A549 treated with RU486 at 1 μM for 4 hours (cell line): ENCODE data around the gene GAST. TPM values are rescaled to one million over a fixed set of nuclear protein-coding genes. Genes with fewer than 3 reads are reported as not detected.

Experiments used
- total RNA-seq: library from RNA; stranded (reverse); fragments of 200-300 nt; extraction: Qiagen RNA extraction; gene quantifications from 5 replicates; pipeline ENCODE4 v1.2.3, GENCODE V29; 2022; ENCODE audit warnings: low read depth

Gene GAST
- total RNA-seq, result 0.57 TPM in 1 of 5 replicates, not detected in the others

GRCh38 chr17:41711669-41712400 lies at the start of gene GAST:
Gene GAST (plus strand): TSS chr17:41712331. CDS start chr17:41715437, 3,106 bp downstream.

GRCh38 chr17:41688641-41689496 lies 23.3 kb upstream of the GAST start, which contains the start of gene EIF1:
Gene EIF1 (plus strand): TSS chr17:41688885. CDS start chr17:41689039, 154 bp downstream.

GRCh38 chr17:41734139-41734948 lies 22.2 kb downstream of the GAST start, which contains the start of gene HAP1:
Gene HAP1 (minus strand): TSS chr17:41734643. CDS start chr17:41734634, 9 bp downstream.

Other genes with a start within 250 kb of the GAST start
- gene KRT32, start 244.9 kb upstream of the GAST start, total RNA-seq, result not detected in 5 replicates
- not detected in 5 replicates for gene KRT35, start 231.2 kb upstream of the GAST start, total RNA-seq
- not detected in 5 replicates for gene KRT36, start 222.4 kb upstream of the GAST start, total RNA-seq
- gene KRT13, start 206.7 kb upstream of the GAST start, total RNA-seq, result 0.18 to 0.48 TPM (median 0.23 TPM) in 5 replicates
- 3.3 to 5.3 TPM (median 4.1 TPM) in 5 replicates for gene KRT15, start 193.4 kb upstream of the GAST start, total RNA-seq
- gene KRT19, start 184.0 kb upstream of the GAST start, total RNA-seq, result 41.7 to 61.8 TPM (median 53.4 TPM) in 5 replicates
- not detected in 5 replicates for gene KRT9, start 140.3 kb upstream of the GAST start, total RNA-seq
- gene KRT14, start 125.4 kb upstream of the GAST start, total RNA-seq, result 0.09 TPM in 1 of 5 replicates, not detected in the others
- gene KRT16, start 99.6 kb upstream of the GAST start, total RNA-seq, result 0.27 to 1.1 TPM (median 0.66 TPM) in 5 replicates
- 0.54 to 0.96 TPM (median 0.90 TPM) in 5 replicates for gene KRT17, start 87.8 kb upstream of the GAST start, total RNA-seq
- 1,281 to 1,716 TPM (median 1,378 TPM) in 5 replicates for gene EIF1, start 23.4 kb upstream of the GAST start, total RNA-seq
- gene HAP1, start 22.3 kb downstream of the GAST start, total RNA-seq, result 0.69 to 2.9 TPM (median 1.5 TPM) in 5 replicates
- gene JUP, start 74.4 kb downstream of the GAST start, total RNA-seq, result 81.9 to 128 TPM (median 113 TPM) in 5 replicates
- gene P3H4, start 99.6 kb downstream of the GAST start, total RNA-seq, result 30.4 to 39.9 TPM (median 34.4 TPM) in 5 replicates
- gene FKBP10, start 100.7 kb downstream of the GAST start, total RNA-seq, result 85.9 to 115 TPM (median 109 TPM) in 5 replicates
- 103 to 118 TPM (median 114 TPM) in 5 replicates for gene NT5C3B, start 123.9 kb downstream of the GAST start, total RNA-seq
- 0.08 to 0.09 TPM (median 0.08 TPM) in 3 of 5 replicates, not detected in the others for gene KLHL10, start 125.5 kb downstream of the GAST start, total RNA-seq
- 2.0 to 4.4 TPM (median 2.7 TPM) in 5 replicates for gene KLHL11, start 153.1 kb downstream of the GAST start, total RNA-seq
- 244 to 299 TPM (median 293 TPM) in 5 replicates for gene ACLY, start 206.6 kb downstream of the GAST start, total RNA-seq
- gene ODAD4, start 218.3 kb downstream of the GAST start, total RNA-seq, result 1.2 to 1.7 TPM (median 1.6 TPM) in 5 replicates